K562 (cell line): Measurements from ENCODE around the gene WDR90. TPM values are rescaled to one million over a fixed set of nuclear protein-coding genes. Genes with fewer than 3 reads are reported as not detected.
A peak's percentile ranks its signal among the peaks of the same experiment; 100 is the strongest.

ENCODE experiments used
- ARID2 ChIP-seq: fragments of 450-650 bp; IDR thresholded peaks from 2 replicates; pipeline ENCODE4 v1.6.1; 2017; ENCODE audit warnings: antibody characterized with exemption, mild to moderate bottlenecking
- BMI1 ChIP-seq: fragments of 150-350 bp; IDR thresholded peaks from 2 replicates; pipeline ENCODE4 v1.6.1; 2014; ENCODE audit warnings: low read length
- DLX4 ChIP-seq: fragments of 250-450 bp; sonication (Bioruptor Pico); IDR thresholded peaks from 2 replicates; pipeline ENCODE4 v1.6.1; 2021; ENCODE audit warnings: mild to moderate bottlenecking
- ESRRA ChIP-seq: fragments of 450-650 bp; IDR thresholded peaks from 2 replicates; pipeline ENCODE4 v1.6.1; 2014; ENCODE audit warnings: low read depth, mild to moderate bottlenecking, moderate library complexity, borderline replicate concordance
- FOXP4 ChIP-seq: sonication (generic); formaldehyde crosslinking; IDR thresholded peaks from 2 replicates; pipeline ENCODE4 v1.8.0; 2022; ENCODE audit warnings: mild to moderate bottlenecking, missing genetic modification reagents, borderline replicate concordance
- HMBOX1 ChIP-seq: sonication (generic); IDR thresholded peaks from 2 replicates; pipeline ENCODE4 v1.6.1; 2016
- KAT2B ChIP-seq: IDR thresholded peaks from one replicate; pipeline ENCODE4 v1.6.1; 2012; ENCODE audit warnings: low read depth, mild to moderate bottlenecking, control low read depth, inconsistent platforms, low read length, moderate library complexity
- MBD1 ChIP-seq: fragments of 250-450 bp; sonication (Bioruptor Pico); IDR thresholded peaks from 2 replicates; pipeline ENCODE4 v1.8.0; 2022; ENCODE audit warnings: inconsistent platforms
- MTA2 ChIP-seq: fragments of 450-650 bp; IDR thresholded peaks from 2 replicates; pipeline ENCODE4 v1.6.1; 2016; ENCODE audit warnings: low read depth
- NFIC ChIP-seq: fragments of 450-650 bp; IDR thresholded peaks from 2 replicates; pipeline ENCODE4 v1.6.1; 2017; ENCODE audit warnings: mild to moderate bottlenecking, inconsistent platforms
- NFRKB ChIP-seq: fragments of 450-650 bp; IDR thresholded peaks from 2 replicates; pipeline ENCODE4 v1.6.1; 2016; ENCODE audit warnings: low read depth
- NFYB ChIP-seq: IDR thresholded peaks from 2 replicates; pipeline ENCODE4 v1.6.1; 2011; ENCODE audit warnings: mild to moderate bottlenecking, moderate library complexity; ENCODE audit not compliant: insufficient read length; ENCODE audit errors: extremely low read depth
- NKRF ChIP-seq: fragments of 450-650 bp; IDR thresholded peaks from 2 replicates; pipeline ENCODE4 v1.6.1; 2016; ENCODE audit warnings: borderline replicate concordance
- PHF8 ChIP-seq: fragments of 200-600 bp; sonication (generic); IDR thresholded peaks from 2 replicates; pipeline ENCODE4 v1.6.1; 2012; ENCODE audit warnings: mixed run types, mild to moderate bottlenecking, inconsistent platforms, low read length, moderate library complexity, borderline replicate concordance
- POLR2AphosphoS2 ChIP-seq: IDR thresholded peaks from 2 replicates; pipeline ENCODE4 v1.6.1; 2012; ENCODE audit warnings: low read length, improper control_type of control experiment
- POLR2G ChIP-seq: fragments of 200-400 bp; formaldehyde crosslinking; IDR thresholded peaks from 2 replicates; pipeline ENCODE4 v1.6.1; 2017; ENCODE audit warnings: low read depth, mild to moderate bottlenecking, antibody characterized with exemption, low read length, moderate library complexity
- SIX5 ChIP-seq, 2 experiments: IDR thresholded peaks; 2 replicates each; pipeline ENCODE4 v1.6.1; 2011; ENCODE audit warnings: low read length in 2 of 2, borderline replicate concordance in 1 of 2, low read depth in 1 of 2, mild to moderate bottlenecking in 1 of 2, moderate library complexity in 1 of 2; ENCODE audit not compliant: insufficient read depth in 1 of 2
- TBL1XR1 ChIP-seq, 2 experiments: IDR thresholded peaks; 2 replicates each; pipeline ENCODE4 v1.6.1; 2012; ENCODE audit warnings: improper control_type of control experiment in 2 of 2, low read length in 2 of 2, mild to moderate bottlenecking in 1 of 2
- WHSC1 ChIP-seq: IDR thresholded peaks from one replicate; pipeline ENCODE4 v1.6.1; 2012; ENCODE audit warnings: low read length, control low read depth, inconsistent platforms
- ZC3H4 ChIP-seq: sonication (generic); formaldehyde crosslinking; IDR thresholded peaks from 2 replicates; pipeline ENCODE4 v1.9.0; 2021; ENCODE audit warnings: missing genetic modification reagents, borderline replicate concordance
- ZNF324 ChIP-seq: fragments of 250-450 bp; sonication (Bioruptor Pico); IDR thresholded peaks from 2 replicates; pipeline ENCODE4 v1.4.0; 2020; ENCODE audit warnings: mild to moderate bottlenecking
- ZNF695 ChIP-seq: fragments of 450-650 bp; formaldehyde crosslinking; IDR thresholded peaks from 2 replicates; pipeline ENCODE4 v1.4.0; 2020; ENCODE audit warnings: mild to moderate bottlenecking, moderate library complexity
- polyA plus RNA-seq, 8 experiments: library from polyadenylated mRNA; depleted of rRNA in 4 of 8; stranded (reverse) in 5 of 8; unstranded in 3 of 8; fragments of >200 nt; fragmentation: Nextera tagmentation in 2 of 8; fragmentation: Illumina TruSeq in 1 of 8; extraction: Ambion mirVana in 2 of 8; extraction: Trizol in 1 of 8; gene quantifications; 2 replicates each; pipeline versions ENCODE4 v1.2.1 to v1.2.3, GENCODE V29; 2011 to 2014; ENCODE audit warnings: inconsistent platforms in 1 of 8, missing spikeins in 1 of 8
- total RNA-seq, 7 experiments: library from RNA; depleted of rRNA in 6 of 7; stranded (reverse); fragments of >200 nt in 6 of 7; fragmentation: Illumina TruSeq in 2 of 7; extraction: Trizol in 2 of 7; gene quantifications; 2 replicates each; pipeline versions ENCODE4 v1.2.1 to v1.2.3, GENCODE V29; 2011 to 2021; ENCODE audit warnings: low replicate concordance in 1 of 7

Gene WDR90
- total and polyA plus RNA-seq, 9 of the 15 experiments (the other 6 are each of a cell fraction or from before 2014, with no cell fraction given), result 0.44 to 12.6 (median 3.3) TPM

GRCh38 chr16:684071-684794 lies 35.1 kb downstream of the WDR90 start, which contains the start of gene JMJD8 (continued):
- TF ChIP-seq ZNF324 (no peak), MBD1 (CRISPR knock-in tag) (no peak), KAT2B (no peak), PHF8 (peak; percentile 62; the same call in 1 of the 2 replicates), POLR2AphosphoS2 (peak; percentile 96), NFYB (peak; percentile 83), SIX5 (IDR thresholded peaks at IDR 0.05; ENCODE audit: borderline replicate concordance in 1 of 2, insufficient read depth in 1 of 2, low read depth in 1 of 2, low read length in 2 of 2) (no peak), WHSC1 (no peak), ZNF695 (CRISPR knock-in tag) (no peak), MTA2 (no peak), ARID2 (no peak), NKRF (no peak), FOXP4 (no peak), ESRRA (0 out of 2 replicates have a peak, but pooled peaks have one; percentile 44), ZC3H4 (CRISPR knock-in tag) (no peak), BMI1 (peak; percentile 97), POLR2G (peak; percentile 88), NFRKB (no peak), HMBOX1 (no peak), TBL1XR1 (IDR thresholded peaks at IDR 0.05; ENCODE audit: low read length in 2 of 2) (no peak), DLX4 (CRISPR knock-in tag) (no peak), NFIC (no peak)
